Left ventricle myocardium inferior (tissue), 1 donor: Measurements from ENCODE around the gene SLCO4A1. TPM values are rescaled to one million over a fixed set of nuclear protein-coding genes. Genes with fewer than 3 reads are reported as not detected.

Experiments used
- DNase-seq: peaks from one replicate; pipeline ENCODE4 v3.0.0-alpha.2; 2020
- H3K27ac ChIP-seq: fragments of 200-600 bp; replicated peaks from 2 replicates; pipeline ENCODE4 v1.8.0; 2021
- H3K27me3 ChIP-seq: fragments of 200-600 bp; 2 replicates; pipeline ENCODE4 v1.8.0; 2021; ENCODE audit warnings: low read depth
- H3K36me3 ChIP-seq: fragments of 200-600 bp; 2 replicates; pipeline ENCODE4 v1.8.0; 2021
- H3K4me1 ChIP-seq: fragments of 200-600 bp; 2 replicates; pipeline ENCODE4 v1.8.0; 2021
- H3K4me3 ChIP-seq: fragments of 200-600 bp; 2 replicates; pipeline ENCODE4 v1.8.0; 2021; ENCODE audit warnings: mild to moderate bottlenecking, moderate library complexity
- H3K9me3 ChIP-seq: fragments of 200-600 bp; replicated peaks from 2 replicates; pipeline ENCODE4 v1.8.0; 2021
- intact Hi-C: fragments of 100-400 bp; cut with micrococcal nuclease; formaldehyde crosslinking; loops from one replicate; pipeline ENCODE4 v1.11.0; 2022
- total RNA-seq: library from RNA; stranded (reverse); fragmentation: NEBNext Ultra II Directional; extraction: Animal tissue kit (Norgen Biotek cat#: 25700); gene quantifications from one replicate; pipeline ENCODE4 v1.2.1, GENCODE V29; 2021
- TF ChIP-seq, protein P1 (sequence below): fragments of 200-600 bp; IDR thresholded peaks from 2 replicates; pipeline ENCODE4 v1.8.0; 2021; ENCODE audit warnings: antibody characterized with exemption, mild to moderate bottlenecking, borderline replicate concordance
- donor health status: DM: no; HTN: yes; CAD: no; lungs with severe emphysema.

SLCO4A1 gene
- total RNA-seq, 1 donor from 2014 or later: 12.7 TPM

DNA sequence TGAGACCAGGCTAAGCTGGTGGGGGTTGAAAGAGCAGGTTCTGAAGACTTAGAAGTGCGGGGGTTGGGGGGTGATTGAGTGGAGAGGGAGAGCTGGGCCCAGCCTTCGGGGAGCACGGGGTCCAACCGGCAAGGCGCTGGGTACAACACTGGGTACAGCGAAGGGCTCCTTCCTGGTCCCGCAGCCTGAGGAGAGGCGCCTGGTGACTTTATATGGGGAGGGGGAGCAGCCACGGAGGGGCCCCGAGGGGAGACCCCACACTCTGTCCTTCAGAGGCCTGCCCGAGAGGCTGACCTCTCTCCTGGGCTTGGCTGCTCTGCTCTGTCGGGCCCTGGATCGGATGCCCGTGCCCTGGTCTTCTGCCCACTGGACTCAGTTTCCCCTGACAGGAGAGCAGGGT lies 55.9 kb downstream of the SLCO4A1 start:
- DNase-seq: no peak
- no peaks in the 10 kb centered on the region for H3K4me1 ChIP-seq

GRCh38 chr20:62699296-62699695 lies 57.0 kb downstream of the SLCO4A1 start:
- H3K4me3 ChIP-seq: no peak overlapping the region
- H3K36me3 ChIP-seq: no peaks in the 10 kb centered on the region
- H3K27me3 ChIP-seq: peaks cover 12% of the 10 kb centered on the region
- intact Hi-C loops: loop anchor here (10.0 kb wide), 1 partner anchor 66 kb away; no protein-coding TSS in a partner anchor
- no peaks in the 10 kb centered on the region for H3K9me3 ChIP-seq
- H3K27ac ChIP-seq: no peak overlapping the region
- TF ChIP-seq, protein P1, sequence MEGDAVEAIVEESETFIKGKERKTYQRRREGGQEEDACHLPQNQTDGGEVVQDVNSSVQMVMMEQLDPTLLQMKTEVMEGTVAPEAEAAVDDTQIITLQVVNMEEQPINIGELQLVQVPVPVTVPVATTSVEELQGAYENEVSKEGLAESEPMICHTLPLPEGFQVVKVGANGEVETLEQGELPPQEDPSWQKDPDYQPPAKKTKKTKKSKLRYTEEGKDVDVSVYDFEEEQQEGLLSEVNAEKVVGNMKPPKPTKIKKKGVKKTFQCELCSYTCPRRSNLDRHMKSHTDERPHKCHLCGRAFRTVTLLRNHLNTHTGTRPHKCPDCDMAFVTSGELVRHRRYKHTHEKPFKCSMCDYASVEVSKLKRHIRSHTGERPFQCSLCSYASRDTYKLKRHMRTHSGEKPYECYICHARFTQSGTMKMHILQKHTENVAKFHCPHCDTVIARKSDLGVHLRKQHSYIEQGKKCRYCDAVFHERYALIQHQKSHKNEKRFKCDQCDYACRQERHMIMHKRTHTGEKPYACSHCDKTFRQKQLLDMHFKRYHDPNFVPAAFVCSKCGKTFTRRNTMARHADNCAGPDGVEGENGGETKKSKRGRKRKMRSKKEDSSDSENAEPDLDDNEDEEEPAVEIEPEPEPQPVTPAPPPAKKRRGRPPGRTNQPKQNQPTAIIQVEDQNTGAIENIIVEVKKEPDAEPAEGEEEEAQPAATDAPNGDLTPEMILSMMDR: no peak
- H3K4me1 ChIP-seq: peaks cover 4% of the 10 kb centered on the region
- no peak for DNase-seq

More for the DNA sequence above, 55.9 kb downstream of the SLCO4A1 start:
- TF ChIP-seq, protein P1: no peak
- no peaks in the 10 kb centered on the region for H3K9me3 ChIP-seq
- intact Hi-C loops: loop anchor here (10.0 kb wide), 1 partner anchor 67 kb away; no protein-coding TSS in a partner anchor
- H3K27me3 ChIP-seq: peaks cover 23% of the 10 kb centered on the region
- no peak overlapping the region for H3K4me3 ChIP-seq
- H3K36me3 ChIP-seq: no peaks in the 10 kb centered on the region
- H3K27ac ChIP-seq: no peak overlapping the region

- Histone ChIP-seq H3K4me1 (peaks cover 8% of the 10 kb centered on the region), H3K9me3 (no peaks in the 10 kb centered on the region), H3K27ac (no peak overlapping the region), H3K27me3 (peaks cover 8% of the 10 kb centered on the region), H3K36me3 (no peaks in the 10 kb centered on the region), H3K4me3 (no peak overlapping the region)
- no peak for DNase-seq
- TF ChIP-seq, protein P1: no peak
- intact Hi-C loops: loop anchor here (10.0 kb wide), 1 partner anchor 65 kb away; no protein-coding TSS in a partner anchor
Observed at GRCh38 chr20:62699741-62700140, 57.4 kb downstream of the SLCO4A1 start.

- no peak for DNase-seq
- peaks cover 1% of the 10 kb centered on the region for H3K27me3 ChIP-seq
- H3K27ac ChIP-seq: no peak overlapping the region
- H3K4me3 ChIP-seq: no peak overlapping the region
- no peaks in the 10 kb centered on the region for H3K36me3 ChIP-seq
- TF ChIP-seq, protein P1: no peak
- no peaks in the 10 kb centered on the region for H3K9me3 ChIP-seq
- H3K4me1 ChIP-seq: peaks cover 12% of the 10 kb centered on the region
- intact Hi-C loops: no loop called here
Observed at GRCh38 chr20:62700261-62700930, 58.1 kb downstream of the SLCO4A1 start.

DNA sequence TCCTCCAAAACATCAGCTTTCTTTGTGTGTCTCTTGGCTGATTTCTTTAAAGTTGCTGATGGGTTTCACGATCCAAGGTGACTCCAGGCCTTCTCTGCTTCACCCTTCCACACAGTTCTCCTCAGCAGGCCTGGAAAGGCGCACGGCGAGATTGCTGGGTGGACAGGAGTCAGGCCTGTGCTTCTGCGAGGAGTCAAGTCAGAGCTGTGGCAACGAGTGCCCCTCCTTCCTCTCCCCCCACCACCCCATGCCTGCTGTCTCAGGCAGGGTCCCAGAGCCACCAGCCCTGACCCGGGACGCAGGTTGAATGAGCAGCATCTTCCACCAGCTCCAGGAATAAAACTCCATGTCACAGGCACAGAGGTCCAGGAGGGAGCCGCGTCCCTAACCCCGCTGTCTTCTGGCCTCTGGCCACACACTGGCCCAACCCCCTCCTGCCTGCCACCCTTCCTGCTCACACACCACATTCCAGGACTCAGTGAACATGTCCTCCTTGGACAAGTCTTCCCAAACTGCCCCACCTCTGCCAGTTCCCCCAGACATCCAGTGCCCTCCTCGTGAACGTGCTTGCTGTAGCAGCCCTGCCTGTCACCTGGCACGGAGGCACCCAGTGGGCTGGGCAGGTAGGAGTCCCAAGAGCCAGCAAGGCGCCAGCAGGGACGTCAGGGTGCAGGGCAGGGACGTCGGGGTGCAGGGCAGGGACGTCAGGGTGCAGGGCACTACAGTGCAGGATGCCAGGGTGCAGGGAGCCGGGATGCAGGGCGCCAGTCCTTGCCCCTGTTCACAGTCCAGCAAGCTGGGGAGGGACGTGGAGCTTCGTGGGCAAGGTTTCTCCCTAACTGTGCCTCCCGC lies 59.1 kb downstream of the SLCO4A1 start:
- DNase-seq: no peak
- peaks cover 6% of the 10 kb centered on the region for H3K27me3 ChIP-seq
- intact Hi-C loops: no loop called here

More for the DNA sequence above, 59.1 kb downstream of the SLCO4A1 start:
- TF ChIP-seq, protein P1: no peak
- Histone ChIP-seq H3K4me1 (peaks cover 12% of the 10 kb centered on the region), H3K9me3 (no peaks in the 10 kb centered on the region), H3K27ac (no peak overlapping the region), H3K4me3 (no peak overlapping the region), H3K36me3 (no peaks in the 10 kb centered on the region)
